ENCODE measurements around the gene EME1.

DNA sequence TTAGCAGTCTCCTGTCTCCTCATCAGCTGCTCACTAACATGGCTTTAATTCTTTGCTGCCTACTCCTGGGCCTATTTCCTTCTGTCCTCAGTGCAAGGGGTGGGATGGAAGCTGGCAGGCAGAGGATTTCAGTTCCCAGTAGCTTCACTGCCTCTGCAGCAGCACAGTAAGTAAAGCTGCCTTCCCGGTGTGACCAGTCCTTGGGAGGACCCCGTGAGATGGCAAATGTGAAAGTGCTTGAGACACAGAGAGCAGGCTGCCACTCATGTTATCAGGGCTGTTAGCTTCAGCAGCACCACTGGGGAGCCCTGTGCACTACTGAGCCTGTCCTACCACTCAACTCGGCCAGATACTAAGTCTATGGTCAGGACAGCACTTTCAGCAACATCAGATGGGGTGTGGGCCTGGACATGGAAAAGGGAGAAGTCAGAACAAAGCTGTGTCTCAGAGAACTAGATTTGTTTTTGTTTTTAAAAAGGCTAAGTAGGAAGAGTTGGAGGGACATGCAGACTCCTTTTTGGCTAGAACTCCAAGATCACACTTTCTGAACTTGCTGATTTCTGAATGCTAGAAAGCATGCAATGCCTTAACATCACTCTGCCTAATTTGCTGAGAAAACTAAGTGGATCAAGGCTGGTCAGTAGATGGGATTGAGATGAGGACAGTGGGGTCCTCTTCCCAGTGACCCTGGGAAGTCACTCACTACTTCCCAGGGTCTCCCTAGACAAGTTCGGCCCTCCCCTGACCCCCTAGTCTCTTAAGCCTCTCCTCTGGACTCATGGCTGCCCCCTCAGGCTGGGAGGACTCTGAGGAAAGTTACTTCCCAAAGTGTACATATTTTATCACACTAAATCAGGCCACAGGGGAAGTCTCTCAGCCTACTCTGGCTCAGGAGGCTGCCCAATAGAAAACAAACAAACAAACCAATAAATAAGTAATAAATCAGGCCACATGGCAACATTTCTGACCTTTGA lies 54.1 kb downstream of the EME1 start:
- no peak for TF ChIP-seq POLR2A (IDR thresholded peaks at IDR 0.05; ENCODE audit: low read depth, low read length)
- TF ChIP-seq, protein P1, sequence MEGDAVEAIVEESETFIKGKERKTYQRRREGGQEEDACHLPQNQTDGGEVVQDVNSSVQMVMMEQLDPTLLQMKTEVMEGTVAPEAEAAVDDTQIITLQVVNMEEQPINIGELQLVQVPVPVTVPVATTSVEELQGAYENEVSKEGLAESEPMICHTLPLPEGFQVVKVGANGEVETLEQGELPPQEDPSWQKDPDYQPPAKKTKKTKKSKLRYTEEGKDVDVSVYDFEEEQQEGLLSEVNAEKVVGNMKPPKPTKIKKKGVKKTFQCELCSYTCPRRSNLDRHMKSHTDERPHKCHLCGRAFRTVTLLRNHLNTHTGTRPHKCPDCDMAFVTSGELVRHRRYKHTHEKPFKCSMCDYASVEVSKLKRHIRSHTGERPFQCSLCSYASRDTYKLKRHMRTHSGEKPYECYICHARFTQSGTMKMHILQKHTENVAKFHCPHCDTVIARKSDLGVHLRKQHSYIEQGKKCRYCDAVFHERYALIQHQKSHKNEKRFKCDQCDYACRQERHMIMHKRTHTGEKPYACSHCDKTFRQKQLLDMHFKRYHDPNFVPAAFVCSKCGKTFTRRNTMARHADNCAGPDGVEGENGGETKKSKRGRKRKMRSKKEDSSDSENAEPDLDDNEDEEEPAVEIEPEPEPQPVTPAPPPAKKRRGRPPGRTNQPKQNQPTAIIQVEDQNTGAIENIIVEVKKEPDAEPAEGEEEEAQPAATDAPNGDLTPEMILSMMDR (conservative IDR thresholded peaks at IDR 0.05; ENCODE audit: low read depth, low read length), result peak; percentile 18; the same call in 1 of the 2 replicates
- TF ChIP-seq RAD21 (IDR thresholded peaks at IDR 0.05; ENCODE audit: low read length), result no peak
- TF ChIP-seq, protein P2, sequence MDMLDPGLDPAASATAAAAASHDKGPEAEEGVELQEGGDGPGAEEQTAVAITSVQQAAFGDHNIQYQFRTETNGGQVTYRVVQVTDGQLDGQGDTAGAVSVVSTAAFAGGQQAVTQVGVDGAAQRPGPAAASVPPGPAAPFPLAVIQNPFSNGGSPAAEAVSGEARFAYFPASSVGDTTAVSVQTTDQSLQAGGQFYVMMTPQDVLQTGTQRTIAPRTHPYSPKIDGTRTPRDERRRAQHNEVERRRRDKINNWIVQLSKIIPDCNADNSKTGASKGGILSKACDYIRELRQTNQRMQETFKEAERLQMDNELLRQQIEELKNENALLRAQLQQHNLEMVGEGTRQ (IDR thresholded peaks at IDR 0.05; ENCODE audit: low read depth, low read length), result no peak
- TF ChIP-seq NFE2L2 (IDR thresholded peaks at IDR 0.05; ENCODE audit: low read depth, low read length), result no peak
- no peak for TF ChIP-seq RFX5 (IDR thresholded peaks at IDR 0.05; ENCODE audit: low read depth, low read length)
- TF ChIP-seq FOS (IDR thresholded peaks at IDR 0.05; ENCODE audit: low read depth, low read length), result no peak
- TF ChIP-seq CEBPB (IDR thresholded peaks at IDR 0.05; ENCODE audit: low read depth, low read length), result no peak
- no peak for TF ChIP-seq MAZ (IDR thresholded peaks at IDR 0.05; ENCODE audit: borderline replicate concordance, low read depth, low read length)
- no peak for TF ChIP-seq SMC3 (IDR thresholded peaks at IDR 0.05; ENCODE audit: low read depth, low read length)
- no peak for TF ChIP-seq CHD1 (IDR thresholded peaks at IDR 0.05; ENCODE audit: low read depth, low read length)
- TF ChIP-seq MAFK (IDR thresholded peaks at IDR 0.05; ENCODE audit: low read depth, low read length), result no peak
